GM12878 (cell line): ENCODE results near the gene PXDC1. TPM values are rescaled to one million over a fixed set of nuclear protein-coding genes. Genes with fewer than 3 reads are reported as not detected.

Source experiments
- ATAC-seq: fragments of 200-7000 bp; cut with Tn5 transposase; 3 replicates; pipeline ENCODE4 v1.9.1; 2020; ENCODE audit warnings: mild to moderate bottlenecking, moderate library complexity
- BruUV-seq: library from RNA; stranded (reverse); fragments of 400-500 nt; replicated peaks from 2 replicates; lab custom pipeline; 2021; lab: Mats Ljungman, UMichigan
- CTCF ChIA-PET: fragments of 300-600 bp; sonication (Branson Sonifier 250); formaldehyde crosslinking; extraction: SDS; loops from one replicate; lab custom pipeline; 2021; ENCODE audit warnings: inconsistent platforms; lab: Yijun Ruan, JAX
- POLR2A ChIA-PET: fragments of 350-600 bp; formaldehyde crosslinking; extraction: SDS; loops from one replicate; lab custom pipeline; 2021; ENCODE audit warnings: inconsistent platforms; lab: Charles Lee
- RAD21 ChIA-PET: fragments of 300-600 bp; sonication (Branson Sonifier 250); formaldehyde crosslinking; loops from one replicate; lab custom pipeline; 2023; ENCODE audit warnings: antibody characterized with exemption; ENCODE audit not compliant: unreplicated experiment; lab: Charles Lee
- SMC1A ChIA-PET: fragments of 300-600 bp; sonication (Branson Sonifier 250); formaldehyde crosslinking; loops from one replicate; lab custom pipeline; 2023; ENCODE audit not compliant: unreplicated experiment, uncharacterized antibody; lab: Charles Lee
- DNase-seq: peaks from one replicate; pipeline ENCODE4 v3.0.0-alpha.2; 2011; ENCODE audit warnings: low read depth, low spot score
- FAIRE-seq: peaks from 3 replicates; lab custom pipeline; 2011; peaks lifted over from hg19 to GRCh38; lab: Jason Lieb, UNC
- H2AFZ ChIP-seq: 2 replicates; pipeline ENCODE4 v1.6.0; 2011; ENCODE audit warnings: low read depth, low read length, control low read depth; ENCODE audit not compliant: control insufficient read depth
- H3K27ac ChIP-seq: 2 replicates; pipeline ENCODE4 v1.5.1; 2011; ENCODE audit warnings: control low read depth; ENCODE audit not compliant: control insufficient read depth, insufficient read depth
- H3K27me3 ChIP-seq, 2 experiments: replicated peaks in 1 of 2; 2 replicates each; pipeline versions ENCODE4 v1.6.0 to v1.6.1; 2011; ENCODE audit warnings: low read length in 1 of 2; ENCODE audit not compliant: control insufficient read depth in 2 of 2, insufficient read depth in 2 of 2
- H3K36me3 ChIP-seq, 2 experiments: 2 replicates each; pipeline ENCODE4 v1.5.1; 2011; ENCODE audit warnings: low read length in 1 of 2; ENCODE audit not compliant: control insufficient read depth in 2 of 2, insufficient read depth in 2 of 2
- H3K4me1 ChIP-seq: 2 replicates; pipeline ENCODE4 v1.6.1; 2011; ENCODE audit warnings: mild to moderate bottlenecking, low read length, moderate library complexity, mixed read lengths; ENCODE audit not compliant: control insufficient read depth, insufficient read depth
- H3K4me2 ChIP-seq: 2 replicates; pipeline ENCODE4 v1.6.0; 2011; ENCODE audit warnings: control low read depth; ENCODE audit not compliant: control insufficient read depth, insufficient read depth
- H3K4me3 ChIP-seq: fragments of 200-600 bp; sonication (generic); 2 replicates; pipeline ENCODE4 v1.5.1; 2016
- H3K79me2 ChIP-seq: 2 replicates; pipeline ENCODE4 v1.6.0; 2011; ENCODE audit warnings: low read length; ENCODE audit not compliant: control insufficient read depth, insufficient read depth
- H3K9ac ChIP-seq: 2 replicates; pipeline ENCODE4 v1.8.0; 2011; ENCODE audit warnings: low read length, control low read depth, mixed read lengths; ENCODE audit not compliant: control insufficient read depth, insufficient read depth
- H3K9me3 ChIP-seq: replicated peaks from 3 replicates; pipeline ENCODE4 v1.5.1; 2011; ENCODE audit warnings: mild to moderate bottlenecking, low read length; ENCODE audit not compliant: control insufficient read depth, insufficient read depth
- H4K20me1 ChIP-seq: 2 replicates; pipeline ENCODE4 v1.6.0; 2011; ENCODE audit not compliant: control insufficient read depth, insufficient read depth
- BACH1 ChIP-seq: fragments of 450-650 bp; IDR thresholded peaks from 2 replicates; pipeline ENCODE4 v1.6.1; 2017; ENCODE audit warnings: mild to moderate bottlenecking, borderline replicate concordance
- BMI1 ChIP-seq: fragments of 450-650 bp; IDR thresholded peaks from 2 replicates; pipeline ENCODE4 v1.6.1; 2016; ENCODE audit warnings: mild to moderate bottlenecking, moderate library complexity, borderline replicate concordance
- CBFB ChIP-seq: IDR thresholded peaks from 2 replicates; pipeline ENCODE4 v1.6.1; 2016; ENCODE audit warnings: antibody characterized with exemption, low read depth
- CBX3 ChIP-seq: fragments of 200-600 bp; sonication (generic); IDR thresholded peaks from 2 replicates; pipeline ENCODE4 v1.6.1; 2016; ENCODE audit warnings: low read depth, borderline replicate concordance
- CREB1 ChIP-seq: IDR thresholded peaks from 2 replicates; pipeline ENCODE4 v1.6.1; 2012; ENCODE audit warnings: low read depth, mild to moderate bottlenecking, inconsistent platforms
- DPF2 ChIP-seq: fragments of 450-650 bp; IDR thresholded peaks from 2 replicates; pipeline ENCODE4 v1.6.1; 2017; ENCODE audit warnings: mild to moderate bottlenecking
- FOXK2 ChIP-seq: fragments of 450-650 bp; IDR thresholded peaks from 2 replicates; pipeline ENCODE4 v1.6.1; 2017; ENCODE audit warnings: mild to moderate bottlenecking, moderate library complexity
- FOXM1 ChIP-seq: IDR thresholded peaks from 2 replicates; pipeline ENCODE4 v1.6.1; 2012; ENCODE audit warnings: low read depth, mild to moderate bottlenecking, inconsistent platforms, low read length, moderate library complexity
- GATAD2B ChIP-seq: fragments of 450-650 bp; conservative IDR thresholded peaks from 2 replicates; pipeline ENCODE4 v1.6.1; 2017; ENCODE audit warnings: low read depth, mild to moderate bottlenecking, moderate library complexity
- HDAC2 ChIP-seq: fragments of 200-600 bp; sonication (generic); IDR thresholded peaks from 2 replicates; pipeline ENCODE4 v1.6.1; 2017
- IRF3 ChIP-seq: fragments of 450-650 bp; IDR thresholded peaks from 2 replicates; pipeline ENCODE4 v1.6.1; 2014; ENCODE audit warnings: mild to moderate bottlenecking
- IRF4 ChIP-seq: IDR thresholded peaks from 2 replicates; pipeline ENCODE4 v1.6.1; 2011; ENCODE audit warnings: low read depth, low read length
- MLLT1 ChIP-seq: fragments of 450-650 bp; IDR thresholded peaks from 2 replicates; pipeline ENCODE4 v1.6.1; 2016; ENCODE audit warnings: mild to moderate bottlenecking
- NR2F1 ChIP-seq: fragments of 450-650 bp; conservative IDR thresholded peaks from 2 replicates; pipeline ENCODE4 v1.6.1; 2017; ENCODE audit warnings: mild to moderate bottlenecking
- TCF12 ChIP-seq: IDR thresholded peaks from 2 replicates; pipeline ENCODE4 v1.6.1; 2011; ENCODE audit warnings: low read depth, mild to moderate bottlenecking, low read length
- TCF3 ChIP-seq: IDR thresholded peaks from 2 replicates; pipeline ENCODE4 v1.6.1; 2012; ENCODE audit warnings: low read depth, mild to moderate bottlenecking, low read length, borderline replicate concordance; ENCODE audit not compliant: insufficient read depth
- ZZZ3 ChIP-seq: IDR thresholded peaks from 2 replicates; pipeline ENCODE4 v1.6.1; 2011; ENCODE audit warnings: low read depth; ENCODE audit not compliant: control insufficient read depth, insufficient read length
- WGBS: methylation state at CpG from one replicate; pipeline ENCODE4 v1.1.6; 2016; ENCODE audit warnings: low lambda C conversion rate; ENCODE audit not compliant: insufficient replicate concordance, insufficient coverage; ENCODE audit errors: missing lambda C conversion rate; 5-methylcytosine and 5-hydroxymethylcytosine counted together
- in situ Hi-C: fragments of 300-500 bp; cut with MboI; formaldehyde crosslinking; loops from 9 replicates; pipeline ENCODE4 v1.14.3; 2018; ENCODE audit warnings: mixed read lengths
- intact Hi-C: fragments of 100-400 bp; cut with micrococcal nuclease; formaldehyde crosslinking; loops from one replicate; pipeline ENCODE4 v1.14.2; 2022; ENCODE audit not compliant: unreplicated experiment
- polyA plus RNA-seq, 11 experiments: library from polyadenylated mRNA; depleted of rRNA in 4 of 11; unstranded in 6 of 11; stranded (reverse) in 5 of 11; fragments of >200 nt; fragmentation: Nextera tagmentation in 4 of 11; fragmentation: Illumina TruSeq in 1 of 11; extraction: Ambion mirVana in 4 of 11; extraction: Trizol in 1 of 11; gene quantifications; 1 replicate in 1 of 11; 2 replicates in 10 of 11; pipeline versions ENCODE4 v1.2.1 to v1.2.3, GENCODE V29; 2011 to 2016; ENCODE audit warnings: inconsistent platforms in 2 of 11, missing spikeins in 2 of 11, low read depth in 1 of 11
- total RNA-seq, 4 experiments: library from RNA; depleted of rRNA in 3 of 4; stranded (reverse); fragments of >200 nt in 3 of 4; fragmentation: Illumina TruSeq in 1 of 4; extraction: Trizol in 1 of 4; gene quantifications; 2 replicates each; pipeline versions ENCODE4 v1.2.1 to v1.2.3, GENCODE V29; 2013 to 2021
- TF ChIP-seq, protein P1 (sequence below): IDR thresholded peaks from 2 replicates; pipeline ENCODE4 v1.6.1; 2012; ENCODE audit warnings: low read length, inconsistent platforms

Gene PXDC1
- total and polyA plus RNA-seq, 10 of the 15 experiments (the other 5 are each of a cell fraction or from before 2014, with no cell fraction given): 0.03 to 0.72 (median 0.32) TPM; not detected in 2

DNA sequence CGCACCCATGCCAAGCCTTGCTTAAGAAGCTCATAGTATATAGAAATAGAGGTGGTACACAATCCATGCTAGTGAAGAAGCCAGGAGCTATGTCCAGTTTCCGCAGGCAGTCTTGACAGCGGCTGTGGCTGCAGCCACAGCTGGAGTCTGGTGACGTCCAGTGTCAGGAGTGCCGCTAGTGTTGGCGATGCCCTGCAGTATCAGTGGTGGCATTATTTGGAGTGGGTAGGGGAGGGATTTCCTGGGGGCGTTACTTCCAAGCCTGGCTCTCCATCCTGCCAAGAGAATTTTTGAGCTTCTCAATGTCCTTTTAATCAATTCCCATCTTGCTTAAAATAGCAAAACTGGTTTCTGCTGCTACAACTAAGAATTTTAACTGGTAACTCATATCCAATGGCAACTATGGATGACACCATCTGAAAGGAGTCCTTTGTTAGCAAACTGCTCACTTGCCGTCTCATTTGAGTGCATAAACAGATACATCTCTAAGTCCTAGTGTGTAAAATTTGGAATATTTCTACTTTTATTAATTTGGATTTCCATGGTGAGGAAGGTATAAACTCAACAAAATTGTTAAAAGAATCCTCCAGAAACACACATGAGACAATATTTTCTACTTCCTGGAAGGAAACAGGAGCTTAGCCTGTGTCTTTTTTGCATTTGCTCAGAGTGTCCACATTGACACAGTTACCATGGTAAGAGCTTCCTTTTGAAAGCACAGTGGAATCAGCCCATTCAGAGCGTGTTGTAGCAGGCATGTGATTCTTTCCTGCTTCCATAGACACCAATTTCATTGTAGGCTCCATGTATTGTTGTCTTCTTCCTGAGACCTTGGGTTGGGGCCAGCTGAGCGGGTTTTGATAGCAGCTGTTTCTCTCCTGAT is 44.6 kb upstream of the PXDC1 start:
- ATAC-seq: no peak
- no peaks in the 10 kb centered on the region for H3K36me3 ChIP-seq
- no peak overlapping the region for H3K9ac ChIP-seq
- peaks cover 3% of the 10 kb centered on the region; the same call in 1 of the 3 replicates for H3K9me3 ChIP-seq
- no peaks in the 10 kb centered on the region for H4K20me1 ChIP-seq
- DNase-seq: no peak
- H2AFZ ChIP-seq: no peak overlapping the region
- CTCF ChIA-PET: interaction anchor here (1.7 kb wide), 1 partner anchor 182 kb away, joined by 4 read pairs; no protein-coding TSS in a partner anchor
- BruUV-seq: no TSS peak
- FAIRE-seq: no peak
- H3K27ac ChIP-seq: no peak overlapping the region
- SMC1A ChIA-PET: interaction anchor here (0.9 to 1.3 kb wide), 3 partner anchors 8 to 50 kb away, joined by 3 read pairs; no protein-coding TSS in a partner anchor
- in situ Hi-C loops (no loop called here), intact Hi-C loops (no loop called here)
- H3K4me1 ChIP-seq: peaks cover 36% of the 10 kb centered on the region
- H3K79me2 ChIP-seq: no peaks in the 10 kb centered on the region
- no peaks in the 10 kb centered on the region for H3K27me3 ChIP-seq
- POLR2A ChIA-PET: interaction anchor here (0.5 kb wide), 1 partner anchor 407 kb away, joined by 5 read pairs; no protein-coding TSS in a partner anchor
- WGBS: over 99% methylated on average over 10 of the region's 10 CpGs
- RAD21 ChIA-PET: no interaction called here
- no peak overlapping the region for H3K4me2 ChIP-seq
- H3K4me3 ChIP-seq: no peak overlapping the region
- TF ChIP-seq FOXK2 (no peak), BMI1 (no peak), BACH1 (no peak), CREB1 (no peak), MLLT1 (no peak), HDAC2 (no peak), DPF2 (no peak), FOXM1 (no peak), IRF4 (no peak), CBX3 (no peak), NR2F1 (no peak), ZZZ3 (no peak), CBFB (no peak), GATAD2B (no peak), TCF12 (no peak), TCF3 (no peak), IRF3 (no peak)
- TF ChIP-seq, protein P1, sequence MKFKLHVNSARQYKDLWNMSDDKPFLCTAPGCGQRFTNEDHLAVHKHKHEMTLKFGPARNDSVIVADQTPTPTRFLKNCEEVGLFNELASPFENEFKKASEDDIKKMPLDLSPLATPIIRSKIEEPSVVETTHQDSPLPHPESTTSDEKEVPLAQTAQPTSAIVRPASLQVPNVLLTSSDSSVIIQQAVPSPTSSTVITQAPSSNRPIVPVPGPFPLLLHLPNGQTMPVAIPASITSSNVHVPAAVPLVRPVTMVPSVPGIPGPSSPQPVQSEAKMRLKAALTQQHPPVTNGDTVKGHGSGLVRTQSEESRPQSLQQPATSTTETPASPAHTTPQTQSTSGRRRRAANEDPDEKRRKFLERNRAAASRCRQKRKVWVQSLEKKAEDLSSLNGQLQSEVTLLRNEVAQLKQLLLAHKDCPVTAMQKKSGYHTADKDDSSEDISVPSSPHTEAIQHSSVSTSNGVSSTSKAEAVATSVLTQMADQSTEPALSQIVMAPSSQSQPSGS: no peak
